Tibial artery (tissue), 4 donors: ENCODE data around the gene ARL2.
A peak's percentile ranks its signal among the peaks of the same experiment; 100 is the strongest.
"Not testable (repeated sequence)": the region's sequence is repeated elsewhere in the genome, so short reads cannot be mapped to it uniquely, and the experiment has no call there.

Experiments
- DNase-seq, 2 donors: peaks; one replicate each; pipeline ENCODE4 v3.0.0-alpha.2; 2019
- H3K27ac ChIP-seq, 2 donors: fragments of 200-600 bp; sonication (generic) in 1 of 2; 1 replicate in 1 of 2; 2 replicates in 1 of 2; pipeline ENCODE4 v1.5.1; 2018 to 2019; ENCODE audit warnings: mild to moderate bottlenecking in 1 of 2
- H3K27me3 ChIP-seq, 2 donors: fragments of 200-600 bp; sonication (generic) in 1 of 2; one replicate each; pipeline versions ENCODE4 v1.5.1 to v1.6.0; 2016 to 2019
- H3K36me3 ChIP-seq, 3 donors: fragments of 200-600 bp; sonication (generic) in 2 of 3; one replicate each; pipeline ENCODE4 v1.5.1; 2016 to 2019; ENCODE audit warnings: mild to moderate bottlenecking in 2 of 3
- H3K4me1 ChIP-seq, 4 donors: fragments of 200-600 bp; sonication (generic) in 2 of 4; 1 replicate in 3 of 4; 2 replicates in 1 of 4; pipeline ENCODE4 v1.5.1; 2016 to 2019
- H3K4me3 ChIP-seq, 2 donors: fragments of 200-600 bp; sonication (generic) in 1 of 2; 1 replicate in 1 of 2; 2 replicates in 1 of 2; pipeline ENCODE4 v1.5.1; 2018 to 2019; ENCODE audit warnings: mild to moderate bottlenecking in 2 of 2
- H3K9me3 ChIP-seq, 3 donors: fragments of 200-600 bp; sonication (generic) in 1 of 3; one replicate each; pipeline ENCODE4 v1.5.1; 2016 to 2019
- intact Hi-C: fragments of 100-400 bp; cut with DNase I; formaldehyde crosslinking; loops from one replicate; pipeline ENCODE4 v1.15.0; 2023; ENCODE audit warnings: low total_unique reads
- TF ChIP-seq, protein P1 (sequence below), 2 experiments: fragments of 200-600 bp in 1 of 2; fragments of 450-650 bp in 1 of 2; IDR thresholded peaks; one replicate each; pipeline ENCODE4 v1.5.1; 2017 to 2019; ENCODE audit warnings: antibody characterized with exemption in 2 of 2, mild to moderate bottlenecking in 1 of 2, moderate library complexity in 1 of 2

ARL2 gene

DNA sequence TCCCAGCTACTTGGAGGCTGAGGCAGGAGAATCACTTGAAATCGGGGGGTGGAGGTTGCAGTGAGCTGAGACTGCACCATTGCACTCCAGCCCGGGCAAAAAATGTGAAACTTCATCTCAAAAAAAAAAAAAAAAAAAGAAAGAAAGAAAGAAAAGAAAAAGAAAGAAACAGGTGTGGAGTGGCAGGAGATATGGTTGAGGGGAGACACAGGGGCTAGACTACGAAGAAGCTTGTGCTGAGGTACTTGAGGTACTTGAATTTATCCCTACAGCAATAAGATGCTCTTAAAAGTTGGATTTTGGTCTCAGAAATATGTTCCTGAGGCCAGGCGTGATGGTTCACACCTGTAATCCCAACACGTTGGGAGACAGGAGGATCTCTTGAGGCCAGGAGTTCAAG is 39.8 kb upstream of the ARL2 start:
- DNase-seq = no peak
- peaks cover 0 to 13% (median 9%) of the 10 kb centered on the region in 4 donors for H3K4me1 ChIP-seq
- intact Hi-C loops = no loop called here
- H3K27ac ChIP-seq = no peak overlapping the region
- H3K9me3 ChIP-seq = no peaks in the 10 kb centered on the region
- H3K27me3 ChIP-seq = peaks cover 0 to 6% of the 10 kb centered on the region in 2 donors
- TF ChIP-seq, protein P1, sequence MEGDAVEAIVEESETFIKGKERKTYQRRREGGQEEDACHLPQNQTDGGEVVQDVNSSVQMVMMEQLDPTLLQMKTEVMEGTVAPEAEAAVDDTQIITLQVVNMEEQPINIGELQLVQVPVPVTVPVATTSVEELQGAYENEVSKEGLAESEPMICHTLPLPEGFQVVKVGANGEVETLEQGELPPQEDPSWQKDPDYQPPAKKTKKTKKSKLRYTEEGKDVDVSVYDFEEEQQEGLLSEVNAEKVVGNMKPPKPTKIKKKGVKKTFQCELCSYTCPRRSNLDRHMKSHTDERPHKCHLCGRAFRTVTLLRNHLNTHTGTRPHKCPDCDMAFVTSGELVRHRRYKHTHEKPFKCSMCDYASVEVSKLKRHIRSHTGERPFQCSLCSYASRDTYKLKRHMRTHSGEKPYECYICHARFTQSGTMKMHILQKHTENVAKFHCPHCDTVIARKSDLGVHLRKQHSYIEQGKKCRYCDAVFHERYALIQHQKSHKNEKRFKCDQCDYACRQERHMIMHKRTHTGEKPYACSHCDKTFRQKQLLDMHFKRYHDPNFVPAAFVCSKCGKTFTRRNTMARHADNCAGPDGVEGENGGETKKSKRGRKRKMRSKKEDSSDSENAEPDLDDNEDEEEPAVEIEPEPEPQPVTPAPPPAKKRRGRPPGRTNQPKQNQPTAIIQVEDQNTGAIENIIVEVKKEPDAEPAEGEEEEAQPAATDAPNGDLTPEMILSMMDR (IDR thresholded peaks at IDR 0.05) = no peak
- H3K4me3 ChIP-seq = no peak overlapping the region
- H3K36me3 ChIP-seq = no peaks in the 10 kb centered on the region

DNA sequence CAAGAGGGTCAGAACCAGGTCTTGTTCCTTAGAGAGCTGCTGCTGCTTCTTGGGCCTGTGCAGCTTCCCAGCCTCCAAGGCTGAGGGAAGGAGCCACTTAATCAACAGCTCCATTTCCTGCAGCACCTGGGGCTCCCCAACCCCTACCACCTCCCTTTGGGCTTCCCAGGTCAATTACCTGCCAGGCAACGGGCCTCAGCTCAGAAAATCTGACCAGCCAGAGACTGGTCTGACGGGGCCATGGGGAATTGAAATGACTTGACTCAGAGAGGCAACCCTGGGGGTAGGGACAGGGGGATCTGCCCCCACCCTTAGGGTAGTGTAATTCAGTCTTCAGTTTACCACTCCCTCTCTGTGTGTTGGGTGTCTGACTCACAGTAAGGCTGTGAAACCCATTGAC is 37.3 kb upstream of the ARL2 start:
- Histone ChIP-seq H3K4me3 (no peak overlapping the region), H3K36me3 (no peaks in the 10 kb centered on the region), H3K27ac (no peak overlapping the region), H3K9me3 (no peaks in the 10 kb centered on the region), H3K4me1 (peaks cover 0 to 10% (median 5%) of the 10 kb centered on the region in 4 donors), H3K27me3 (peaks cover 0 to 6% of the 10 kb centered on the region in 2 donors)
- intact Hi-C loops = no loop called here
- DNase-seq = no peak
- TF ChIP-seq, protein P1 (IDR thresholded peaks at IDR 0.05) = no peak

DNA sequence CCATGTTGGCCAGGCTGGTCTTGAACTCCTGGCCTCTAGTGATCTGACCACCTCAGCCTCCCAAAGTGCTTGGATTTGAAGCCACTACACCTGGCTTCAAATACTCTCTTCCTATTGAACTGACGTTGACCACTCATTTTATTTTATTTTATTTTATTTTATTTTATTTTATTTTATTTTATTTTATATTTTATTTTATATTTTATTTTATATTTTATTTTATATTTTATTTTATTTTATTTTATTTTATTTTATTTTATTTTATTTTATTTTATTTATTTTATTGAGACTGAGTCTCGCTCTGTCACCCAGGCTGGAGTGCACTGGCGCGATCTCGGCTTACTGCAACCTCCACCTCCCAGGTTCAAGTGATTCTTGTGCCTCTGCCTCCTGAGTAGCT is 30.6 kb upstream of the ARL2 start:
- H3K4me1 ChIP-seq, H3K27ac ChIP-seq, intact Hi-C loops, H3K9me3 ChIP-seq, H3K36me3 ChIP-seq, H3K4me3 ChIP-seq, DNase-seq: not testable (repeated sequence)
- H3K27me3 ChIP-seq = peaks cover 0 to 12% of the 10 kb centered on the region in 2 donors

DNA sequence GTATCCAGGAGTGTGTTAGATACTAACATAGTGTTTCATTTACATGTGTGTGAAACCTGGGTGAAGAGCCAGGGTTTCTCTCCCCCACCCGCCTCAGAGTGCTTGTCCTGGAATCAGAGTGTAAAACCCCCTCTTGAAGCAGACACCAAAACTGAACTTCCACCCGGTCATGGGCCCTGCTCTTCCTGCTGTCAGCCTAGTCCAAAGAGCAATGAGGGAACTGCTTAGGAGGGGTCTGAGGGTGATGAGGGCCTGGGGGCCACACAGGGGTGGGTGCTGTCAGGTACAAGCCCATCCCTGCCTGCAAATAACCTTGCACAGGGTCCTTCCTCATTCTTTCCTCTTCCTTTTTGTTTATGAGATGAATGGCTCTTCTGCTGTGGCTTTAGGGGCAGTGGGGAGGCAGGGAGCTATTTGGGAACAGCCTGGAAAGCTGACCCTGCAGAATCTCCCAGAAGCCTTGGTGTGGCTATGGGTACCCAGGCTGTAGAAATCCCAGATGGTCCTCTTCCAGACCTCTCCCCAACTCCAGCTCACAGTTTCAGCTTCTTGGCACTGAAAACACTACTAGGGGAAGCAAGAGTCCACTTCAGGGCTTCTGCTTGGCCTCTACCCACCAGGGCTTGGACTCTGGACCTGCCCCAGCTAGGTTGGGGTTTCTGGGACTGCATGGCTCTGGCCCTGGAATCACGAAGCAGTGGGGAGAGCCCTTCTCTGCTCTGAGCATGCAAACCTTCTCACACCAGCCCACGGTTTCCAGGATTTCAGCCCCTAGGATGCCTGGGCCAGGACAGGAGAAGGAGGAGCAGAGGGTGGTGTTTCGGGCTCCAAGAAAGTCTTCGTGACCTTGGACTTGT is 25.7 kb upstream of the ARL2 start:
- Histone ChIP-seq H3K4me1 (peaks cover 0 to 3% (median 0%) of the 10 kb centered on the region in 4 donors), H3K27me3 (peaks cover 0 to 6% of the 10 kb centered on the region in 2 donors), H3K4me3 (no peak overlapping the region), H3K36me3 (no peaks in the 10 kb centered on the region), H3K27ac (no peak overlapping the region), H3K9me3 (no peaks in the 10 kb centered on the region)
- TF ChIP-seq, protein P1 (IDR thresholded peaks at IDR 0.05) = no peak
- no peak for DNase-seq
- intact Hi-C loops = no loop called here

DNA sequence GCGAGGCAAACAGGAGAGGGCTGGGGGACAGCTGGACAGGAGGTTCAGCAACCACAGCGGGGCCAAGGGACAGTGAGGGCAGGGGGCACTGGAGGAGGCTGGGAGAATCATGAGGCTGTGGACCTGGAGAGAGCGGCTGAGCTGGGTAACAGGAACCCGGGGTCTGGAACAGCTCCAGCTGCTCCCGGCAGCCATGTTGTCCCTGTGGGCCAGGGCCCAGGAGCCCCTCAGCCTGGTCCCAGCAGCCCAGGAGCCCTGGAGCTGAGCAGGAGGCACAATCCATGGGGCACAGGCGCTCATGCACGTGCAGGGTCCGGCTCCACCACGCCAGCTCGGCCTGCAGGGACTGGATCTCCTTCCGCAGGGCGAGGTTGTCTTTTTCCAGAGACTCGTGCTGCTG is 24.5 kb upstream of the ARL2 start:
- intact Hi-C loops = no loop called here
- no peaks in the 10 kb centered on the region for H3K27me3 ChIP-seq
- TF ChIP-seq, protein P1 (IDR thresholded peaks at IDR 0.05) = no peak
- DNase-seq = no peak
- no peaks in the 10 kb centered on the region for H3K36me3 ChIP-seq
- H3K4me1 ChIP-seq = peaks cover 0 to 3% (median 0%) of the 10 kb centered on the region in 4 donors
- no peak overlapping the region for H3K4me3 ChIP-seq
- H3K27ac ChIP-seq = no peak overlapping the region
- H3K9me3 ChIP-seq = no peaks in the 10 kb centered on the region

DNA sequence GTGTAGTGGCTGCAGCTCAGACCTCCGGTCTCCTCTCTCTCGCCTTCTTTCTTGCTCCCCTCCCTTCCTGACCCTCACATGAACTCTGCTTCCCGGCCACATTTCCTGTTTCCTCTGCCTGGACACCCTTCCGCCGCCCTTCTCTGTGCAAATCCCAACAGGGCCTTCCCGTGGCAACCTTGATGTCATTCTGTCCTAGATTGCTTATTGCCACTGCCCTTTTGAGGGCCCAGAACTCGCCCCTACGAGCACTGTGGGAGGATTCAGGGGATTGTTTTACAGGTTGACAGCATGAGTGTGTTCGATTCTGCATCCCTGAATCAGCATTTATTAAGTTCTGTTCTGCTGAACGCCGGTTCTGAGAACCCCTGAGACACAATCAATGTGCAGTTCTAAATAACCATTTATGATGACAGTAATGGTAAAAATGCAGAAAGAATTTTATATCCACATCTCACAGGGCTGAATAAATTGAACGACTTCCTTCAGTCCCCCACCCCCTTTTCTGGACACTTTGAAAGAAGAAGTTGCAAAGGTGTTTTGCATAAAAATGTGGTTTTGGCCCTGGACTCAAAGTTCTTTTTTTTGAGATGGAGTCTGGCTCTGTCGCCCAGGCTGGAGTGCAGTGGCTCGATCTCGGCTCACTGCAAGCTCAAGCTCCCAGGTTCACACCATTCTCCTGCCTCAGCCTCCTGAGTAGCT is 23.6 kb upstream of the ARL2 start:
- intact Hi-C loops = no loop called here
- H3K27me3 ChIP-seq = no peaks in the 10 kb centered on the region
- H3K9me3 ChIP-seq = no peaks in the 10 kb centered on the region
- H3K4me1 ChIP-seq = peaks cover 0 to 3% (median 0%) of the 10 kb centered on the region in 4 donors
- DNase-seq = peak; percentile 56 to 68
- TF ChIP-seq, protein P1 (IDR thresholded peaks at IDR 0.05) = no peak
- H3K36me3 ChIP-seq = no peaks in the 10 kb centered on the region
- H3K4me3 ChIP-seq = no peak overlapping the region
- no peak overlapping the region for H3K27ac ChIP-seq
